ENCODE measurements around the gene ZNF714.

The ZNF714 gene

DNA sequence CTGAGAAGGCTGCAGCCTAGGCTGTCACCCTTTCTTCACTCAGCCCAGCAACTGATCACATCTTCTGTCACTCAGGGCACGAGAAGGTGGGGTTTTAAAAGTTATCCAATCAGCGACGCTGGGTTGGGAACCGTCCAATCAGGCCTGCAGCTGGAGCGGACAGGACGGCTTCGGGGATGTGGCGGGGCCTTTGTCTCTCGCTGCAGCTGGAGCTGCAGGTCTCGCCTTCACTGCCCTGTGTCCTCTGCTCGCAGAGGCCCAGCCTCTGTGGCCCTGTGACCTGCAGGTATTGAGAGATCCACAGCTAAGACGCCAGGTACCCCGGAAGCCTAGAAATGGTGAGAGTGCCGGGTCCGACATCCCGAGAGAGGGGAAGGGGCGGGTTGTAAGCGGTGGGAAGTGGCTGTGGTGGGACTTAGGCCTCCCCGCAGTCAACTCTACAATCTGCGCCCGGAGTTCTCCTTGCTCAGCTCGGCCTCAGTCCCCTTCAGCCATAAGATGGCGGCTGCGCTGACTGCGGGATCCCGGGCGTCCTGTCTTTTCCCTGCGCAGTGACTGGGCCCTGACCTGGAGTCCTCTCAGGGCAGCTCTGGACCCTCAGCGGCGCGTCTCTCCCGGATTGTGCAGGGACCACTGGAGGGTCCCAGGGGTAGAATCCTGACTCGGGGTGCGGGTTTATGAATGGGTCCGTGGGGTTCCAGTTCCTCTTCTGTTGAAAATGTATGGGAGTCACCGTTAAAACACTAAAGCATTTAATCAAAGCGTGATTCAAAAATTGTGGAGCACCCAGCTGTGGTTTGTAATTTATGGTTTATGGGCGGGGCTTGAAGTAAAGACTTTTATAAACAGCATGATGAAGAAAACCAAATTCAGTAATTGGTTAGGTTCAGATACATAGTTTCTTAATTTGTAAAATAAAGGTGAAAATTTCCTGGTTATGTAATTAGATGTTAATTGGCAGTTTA, at the start of gene ZNF714:
Gene ZNF714, plus strand, starts transcription at position 193 of the 965 bp plus-strand sequence. CDS start 16,066 bp downstream, outside the sequence.
- in situ Hi-C loops (cut with HindIII; ENCODE audit: low sequenced_read_pairs): no loop called here

DNA sequence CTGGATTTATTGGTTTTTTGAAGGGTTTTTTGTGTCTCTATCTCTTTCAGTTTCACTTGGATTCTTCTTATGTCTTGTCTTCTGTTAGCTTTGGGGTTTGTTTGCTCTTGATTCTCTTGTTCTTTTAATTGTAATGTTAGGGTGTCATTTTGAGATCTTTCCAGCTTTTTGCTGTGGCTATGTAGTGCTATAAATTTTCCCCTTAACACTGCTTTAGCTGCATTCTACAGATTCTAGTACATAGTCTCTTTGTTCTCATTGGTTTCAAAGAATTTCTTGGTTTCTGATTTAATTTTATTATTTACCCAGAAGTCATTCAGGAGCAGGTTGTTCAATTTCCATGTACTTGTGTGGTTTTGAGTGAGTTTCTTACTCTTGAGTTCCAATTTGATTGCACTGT, 37.0 kb upstream of the ZNF714 start:
- in situ Hi-C loops (cut with HindIII; ENCODE audit: low sequenced_read_pairs): no loop called here

DNA sequence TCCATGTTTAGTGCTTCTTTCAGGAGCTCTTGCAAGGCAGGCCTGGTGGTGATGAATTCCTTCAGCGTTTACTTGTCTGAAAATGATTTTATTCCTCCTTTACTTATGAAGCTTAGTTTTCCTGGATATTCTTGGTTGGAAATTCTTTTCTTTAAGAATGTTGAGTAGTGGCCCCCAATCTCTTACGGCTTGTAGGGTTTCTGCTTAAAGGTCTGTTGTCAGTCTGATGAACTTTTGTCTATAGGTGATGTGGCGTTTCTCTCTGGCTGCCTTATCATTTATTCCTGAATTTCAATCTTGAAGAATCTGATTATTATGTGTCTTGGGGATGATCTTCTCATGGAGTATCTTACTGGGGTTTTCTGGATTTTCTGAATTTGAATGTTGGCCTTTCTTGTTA, 35.5 kb upstream of the ZNF714 start:
- in situ Hi-C loops (cut with HindIII; ENCODE audit: low sequenced_read_pairs): no loop called here

DNA sequence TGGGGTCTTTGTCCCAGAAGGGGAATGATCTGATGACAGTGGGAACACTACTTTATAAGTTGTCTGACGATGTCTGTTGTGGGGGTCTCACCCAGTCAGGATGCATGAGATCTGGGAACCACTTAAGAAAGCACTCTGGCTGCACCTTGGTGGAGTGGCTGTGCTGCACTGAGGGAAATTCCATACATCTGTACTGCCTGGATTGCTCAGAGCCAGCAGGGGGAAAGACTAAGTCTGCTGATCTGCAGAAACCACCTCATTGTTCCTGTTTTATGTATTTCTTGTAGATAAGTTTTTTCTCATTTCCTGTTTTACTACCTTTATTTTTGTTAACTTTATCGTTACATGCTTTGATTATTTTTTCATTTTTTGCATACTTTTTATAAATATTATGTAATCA, 34.3 kb upstream of the ZNF714 start:
- in situ Hi-C loops (cut with HindIII; ENCODE audit: low sequenced_read_pairs): no loop called here

DNA sequence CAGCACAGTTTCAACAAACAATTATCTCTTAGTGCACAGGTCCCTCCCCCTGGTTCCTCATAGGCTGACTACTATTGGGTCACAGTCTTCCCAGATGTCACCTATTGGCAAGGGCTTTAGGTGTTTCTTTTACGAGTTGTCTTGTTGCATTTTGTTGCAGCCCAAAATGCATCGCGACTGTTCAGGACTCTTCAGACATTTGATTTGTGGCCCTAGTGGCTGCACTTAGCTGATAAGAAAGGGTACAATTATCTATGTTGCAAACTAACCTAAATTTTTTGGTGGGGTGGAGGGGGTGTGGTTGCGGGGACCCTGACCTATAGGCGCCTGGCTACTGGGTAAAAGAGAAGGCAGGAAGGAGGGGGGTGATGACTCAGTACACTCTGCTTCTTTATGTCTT, 29.1 kb upstream of the ZNF714 start:
- in situ Hi-C loops (cut with HindIII; ENCODE audit: low sequenced_read_pairs): no loop called here

DNA sequence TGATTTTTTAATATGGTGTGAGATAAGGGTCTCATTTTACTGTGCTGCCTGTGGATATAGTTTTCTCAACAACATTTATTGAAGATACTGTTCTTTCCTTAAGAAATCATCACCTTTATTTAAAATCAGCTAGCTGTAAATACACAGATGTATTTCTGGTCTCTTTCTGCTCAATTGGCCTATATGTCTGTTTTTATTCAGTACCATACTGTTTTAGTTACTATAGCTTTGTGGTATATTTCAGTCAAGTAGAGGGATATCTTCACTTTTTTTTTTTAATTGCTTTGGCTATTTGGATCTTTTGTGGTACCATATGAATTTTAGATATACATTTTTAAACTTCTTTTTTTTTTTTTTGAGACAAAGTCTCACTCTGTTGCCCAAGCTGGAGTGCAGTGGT, 16.7 kb upstream of the ZNF714 start:
- in situ Hi-C loops (cut with HindIII; ENCODE audit: low sequenced_read_pairs): no loop called here

DNA sequence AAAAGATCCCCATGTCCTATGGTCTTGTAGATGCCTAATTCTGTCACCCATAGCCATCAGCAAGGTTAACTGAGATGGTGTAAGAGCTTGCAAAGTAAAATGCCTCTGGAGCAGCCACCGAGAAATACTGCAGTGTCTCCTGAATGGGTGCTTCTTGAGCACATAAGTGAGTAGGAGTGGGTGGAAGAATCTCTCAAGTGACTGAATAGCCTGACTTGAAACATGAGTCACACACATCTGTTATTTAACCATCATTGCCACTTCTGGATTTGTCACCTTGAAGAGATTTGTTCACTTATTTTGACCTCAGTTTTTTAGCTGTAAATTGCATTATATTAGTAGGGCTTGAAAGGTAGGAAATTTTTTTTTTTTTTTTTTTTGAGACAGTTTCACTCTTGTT, 2.3 kb downstream of the ZNF714 start:
- in situ Hi-C loops (cut with HindIII; ENCODE audit: low sequenced_read_pairs): no loop called here

DNA sequence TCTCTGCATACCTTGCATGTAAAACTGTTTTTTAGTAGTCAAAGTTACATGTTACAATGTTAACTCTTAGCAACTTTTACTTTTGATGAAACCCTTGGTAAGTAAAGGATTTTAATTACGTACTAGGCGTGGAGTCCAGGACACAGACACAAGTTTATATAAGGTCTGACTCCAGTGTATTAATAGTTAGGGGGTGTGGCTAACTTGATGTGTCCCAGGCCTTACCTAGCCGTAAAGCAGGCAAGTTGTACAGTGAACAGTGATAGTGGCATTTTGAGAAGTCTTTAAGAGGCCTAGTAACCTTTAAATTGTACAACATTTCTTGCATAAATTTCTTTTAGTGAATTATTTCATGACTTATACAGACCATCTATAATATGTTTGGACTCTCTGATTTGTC, 5.9 kb downstream of the ZNF714 start:
- in situ Hi-C loops (cut with HindIII; ENCODE audit: low sequenced_read_pairs): no loop called here

DNA sequence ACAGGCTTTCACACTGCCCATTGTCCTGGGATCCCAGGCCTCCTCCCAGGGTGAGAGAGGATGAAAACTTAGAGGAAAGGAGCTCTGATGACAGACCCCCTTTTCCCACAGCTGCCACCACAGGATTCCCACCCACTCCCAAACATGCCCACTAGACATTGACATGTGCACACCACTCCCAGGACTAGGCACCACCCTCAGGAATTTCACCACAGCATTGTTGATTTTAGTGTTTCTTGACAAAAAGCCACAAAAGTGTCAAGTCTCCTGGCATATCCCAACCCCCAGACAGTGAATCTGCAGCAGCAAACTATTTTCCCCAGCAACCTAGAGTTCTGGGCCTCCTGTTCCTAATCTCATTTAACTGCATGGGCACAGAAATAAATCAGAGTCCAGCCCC, 10.1 kb downstream of the ZNF714 start:
- in situ Hi-C loops (cut with HindIII; ENCODE audit: low sequenced_read_pairs): no loop called here

DNA sequence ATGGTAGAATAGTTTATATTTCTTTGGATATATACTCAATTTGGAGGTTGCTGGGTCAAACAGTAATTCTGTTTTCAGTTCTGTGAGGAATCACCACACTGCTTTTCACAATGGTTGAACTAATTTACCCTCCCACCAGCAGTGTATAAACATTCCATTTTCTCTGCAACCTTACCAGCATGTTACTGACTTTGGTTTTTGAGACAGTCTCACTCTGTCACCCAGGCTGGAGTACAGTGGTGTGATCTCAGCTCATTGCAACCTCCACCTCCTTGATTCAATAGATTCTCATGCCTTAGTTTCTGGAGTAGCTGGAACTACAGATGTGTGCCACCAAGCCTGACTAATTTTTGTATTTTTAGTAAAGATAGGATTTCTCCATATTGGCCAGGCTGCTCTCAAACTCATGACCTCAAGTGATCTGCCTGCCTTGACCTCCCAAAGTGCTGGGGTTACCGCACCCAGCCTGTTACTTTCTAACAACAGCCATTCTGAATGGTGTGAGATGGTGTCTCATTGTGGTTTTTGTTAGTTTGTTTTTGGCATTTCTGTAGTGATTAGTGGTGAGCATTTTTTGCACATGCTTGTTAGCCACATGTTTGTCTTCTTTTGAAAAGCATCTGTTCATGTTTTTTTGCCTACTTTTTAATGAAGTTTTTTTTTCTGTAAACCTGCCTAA, 12.5 kb downstream of the ZNF714 start:
- in situ Hi-C loops (cut with HindIII; ENCODE audit: low sequenced_read_pairs): no loop called here

DNA sequence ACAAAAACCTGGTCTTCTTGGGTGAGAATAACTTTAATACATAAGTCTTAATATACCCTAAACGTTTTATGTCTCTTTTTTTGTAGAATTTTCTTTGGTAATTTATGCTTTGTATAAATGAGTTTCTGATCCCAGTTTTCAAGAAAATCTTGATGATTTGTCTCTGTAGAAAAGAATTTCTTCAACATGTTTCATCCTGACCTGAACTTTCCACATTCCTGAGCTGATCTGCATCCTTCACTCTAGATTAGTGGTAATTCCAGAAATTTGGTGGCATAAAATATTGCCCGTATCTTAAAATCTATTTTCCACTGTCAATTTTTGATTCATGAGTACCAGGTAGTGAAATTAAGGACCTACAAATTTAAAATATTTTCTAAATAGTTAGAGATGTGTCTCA, 16.3 kb downstream of the ZNF714 start:
- in situ Hi-C loops (cut with HindIII; ENCODE audit: low sequenced_read_pairs): no loop called here

DNA sequence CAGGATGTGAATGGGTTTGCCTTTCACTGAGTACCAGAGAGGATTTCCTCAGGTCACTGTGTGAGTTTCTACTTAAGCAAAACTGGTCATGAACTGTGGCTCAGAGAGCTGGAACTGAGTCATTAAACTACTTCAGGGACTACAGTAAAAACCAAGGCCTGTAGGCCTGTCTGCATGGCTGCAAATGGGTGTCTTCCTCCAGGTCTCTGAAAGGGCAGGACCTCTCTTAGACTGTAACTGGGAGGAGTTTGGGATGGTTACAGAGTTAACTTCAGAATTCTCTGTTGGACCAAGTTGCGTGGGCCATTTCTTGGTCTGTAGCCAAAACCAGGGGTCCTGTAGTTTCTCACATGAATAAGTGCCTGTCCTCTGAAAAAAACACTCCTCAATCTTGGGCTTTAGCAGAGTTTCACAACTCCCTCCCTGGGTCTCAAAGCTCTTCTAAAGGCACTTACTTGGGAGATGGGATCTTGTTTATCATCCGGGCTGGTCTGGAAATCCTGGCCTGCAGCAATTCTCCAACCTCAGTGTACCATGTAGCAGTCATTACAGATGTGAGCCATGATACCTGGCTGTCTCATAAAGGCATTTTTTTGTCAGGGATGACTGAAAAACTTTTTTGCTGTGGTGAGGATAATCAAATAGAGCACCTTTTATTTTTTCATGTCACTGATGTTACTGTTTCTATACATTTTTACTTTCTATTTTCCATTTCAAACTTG, 19.7 kb downstream of the ZNF714 start:
- in situ Hi-C loops (cut with HindIII; ENCODE audit: low sequenced_read_pairs): no loop called here

DNA sequence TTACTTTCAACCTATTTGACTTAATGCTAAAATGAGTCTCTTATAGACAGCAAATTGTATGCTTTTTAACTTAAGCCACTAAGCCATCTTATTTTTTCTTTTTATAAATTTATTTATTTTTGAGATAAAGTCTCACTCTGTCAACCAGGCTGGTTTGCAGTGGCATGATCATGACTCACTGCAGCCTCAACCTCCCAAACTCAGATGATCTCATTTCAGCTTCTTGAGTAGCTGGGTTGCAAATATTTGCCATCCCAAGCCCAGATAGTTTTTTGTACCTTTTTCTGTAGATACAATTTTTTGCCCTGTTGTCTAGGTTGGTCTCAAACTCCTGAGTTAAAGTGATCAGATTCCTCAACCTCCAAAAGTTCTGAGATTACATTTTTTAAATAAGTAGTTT, 27.1 kb downstream of the ZNF714 start:
- in situ Hi-C loops (cut with HindIII; ENCODE audit: low sequenced_read_pairs): no loop called here

DNA sequence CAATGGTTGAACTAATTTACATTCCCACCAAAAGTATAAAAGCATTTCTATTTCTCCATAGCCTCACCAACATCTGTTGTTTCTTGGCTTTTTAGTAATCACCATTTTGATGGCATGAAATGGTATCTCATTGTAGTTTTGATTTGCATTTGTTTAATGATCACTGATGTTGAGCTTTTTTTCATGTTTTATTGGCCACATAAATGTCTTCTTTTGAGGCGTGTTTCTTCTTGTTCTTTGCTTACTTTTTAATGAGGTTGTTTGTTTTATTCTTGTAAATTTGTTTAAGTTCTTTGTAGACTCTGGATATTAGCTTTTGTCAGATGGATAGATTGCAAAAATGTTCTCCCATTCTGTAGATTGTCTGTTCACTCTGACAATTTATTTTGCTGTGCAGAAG, 28.2 kb downstream of the ZNF714 start:
- in situ Hi-C loops (cut with HindIII; ENCODE audit: low sequenced_read_pairs): no loop called here

DNA sequence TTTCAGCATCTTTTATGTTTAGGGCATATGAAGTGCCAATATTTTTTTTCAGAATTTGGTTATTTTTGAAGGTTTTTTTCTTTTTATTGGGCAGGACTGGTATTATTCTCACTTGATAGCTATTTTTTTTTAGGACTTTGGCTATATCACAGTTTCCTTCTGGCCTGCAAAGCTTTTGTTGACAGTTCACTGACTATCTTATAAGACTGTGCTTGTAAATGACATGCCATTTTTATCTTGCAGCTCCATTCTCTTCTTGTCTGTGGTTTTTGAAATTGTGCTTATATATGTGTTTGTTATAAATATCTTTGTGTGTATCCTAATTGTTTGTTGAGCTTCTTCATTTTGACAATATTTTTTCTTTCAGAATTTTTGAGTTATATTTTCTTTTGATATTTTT, 33.4 kb downstream of the ZNF714 start:
- in situ Hi-C loops (cut with HindIII; ENCODE audit: low sequenced_read_pairs): no loop called here

DNA sequence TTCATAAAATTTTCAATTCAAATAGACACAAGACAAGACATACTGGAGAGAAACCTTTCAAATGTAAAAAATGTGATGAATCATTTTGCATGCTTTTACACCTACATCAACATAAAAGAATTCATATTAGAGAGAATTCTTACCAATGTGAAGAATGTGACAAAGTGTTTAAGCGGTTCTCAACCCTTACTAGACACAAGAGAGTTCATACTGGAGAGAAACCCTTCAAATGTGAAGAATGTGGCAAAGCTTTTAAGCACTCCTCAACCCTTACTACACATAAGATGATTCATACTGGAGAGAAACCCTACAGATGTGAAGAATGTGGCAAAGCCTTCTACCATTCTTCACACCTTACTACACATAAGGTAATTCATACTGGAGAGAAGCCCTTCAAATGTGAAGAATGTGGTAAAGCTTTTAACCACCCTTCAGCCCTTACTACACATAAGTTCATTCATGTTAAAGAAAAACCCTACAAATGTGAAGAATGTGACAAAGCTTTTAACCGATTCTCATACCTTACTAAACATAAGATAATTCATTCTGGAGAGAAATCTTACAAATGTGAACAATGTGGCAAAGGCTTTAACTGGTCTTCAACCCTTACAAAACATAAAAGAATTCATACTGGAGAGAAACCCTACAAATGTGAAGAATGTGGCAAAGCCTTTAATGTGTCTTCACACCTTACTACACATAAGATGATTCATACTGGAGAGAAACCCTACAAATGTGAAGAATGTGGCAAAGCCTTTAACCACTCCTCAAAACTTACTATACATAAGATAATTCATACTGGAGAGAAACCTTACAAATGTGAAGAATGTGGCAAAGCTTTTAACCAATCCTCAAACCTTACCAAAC, 35.3 kb downstream of the ZNF714 start:
- in situ Hi-C loops (cut with HindIII; ENCODE audit: low sequenced_read_pairs): no loop called here

DNA sequence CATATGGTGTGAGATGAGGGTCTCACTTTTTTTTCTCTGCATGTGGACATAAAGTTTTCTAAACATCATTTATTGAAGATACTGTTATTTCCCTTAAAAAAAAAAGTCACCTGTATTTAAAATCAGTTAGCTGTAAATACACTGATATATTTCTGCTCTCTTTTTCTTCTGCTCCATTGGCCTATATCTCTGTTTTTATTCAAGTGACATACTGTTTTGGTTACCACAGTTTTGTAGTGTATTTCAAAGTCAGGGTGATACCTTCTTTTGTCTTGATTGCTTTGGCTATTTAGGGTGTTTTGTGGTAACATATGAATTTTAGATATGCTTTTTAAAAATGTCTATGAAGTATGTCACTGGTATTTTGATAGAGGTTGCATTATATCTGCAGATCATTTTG, 44.1 kb downstream of the ZNF714 start:
- in situ Hi-C loops (cut with HindIII; ENCODE audit: low sequenced_read_pairs): no loop called here

DNA sequence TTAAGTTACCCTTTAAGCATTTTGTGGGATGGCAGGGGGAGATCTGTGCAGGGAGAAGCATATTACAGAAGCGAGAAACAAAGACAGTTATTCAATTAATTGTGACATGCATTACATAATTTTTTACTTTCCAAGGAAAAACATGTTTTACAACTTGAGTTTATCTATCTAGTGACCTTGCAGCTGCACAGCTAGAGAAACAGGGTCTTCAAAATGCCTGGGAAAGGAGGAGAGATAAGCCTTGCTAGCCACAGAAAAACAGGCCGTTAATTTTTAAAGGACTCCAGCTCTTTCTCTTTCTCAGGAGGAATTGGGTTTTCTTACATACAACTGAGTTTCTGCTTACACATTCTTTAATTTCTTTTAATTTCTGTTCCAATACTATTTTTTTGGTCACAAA, 45.0 kb downstream of the ZNF714 start:
- in situ Hi-C loops (cut with HindIII; ENCODE audit: low sequenced_read_pairs): no loop called here

DNA sequence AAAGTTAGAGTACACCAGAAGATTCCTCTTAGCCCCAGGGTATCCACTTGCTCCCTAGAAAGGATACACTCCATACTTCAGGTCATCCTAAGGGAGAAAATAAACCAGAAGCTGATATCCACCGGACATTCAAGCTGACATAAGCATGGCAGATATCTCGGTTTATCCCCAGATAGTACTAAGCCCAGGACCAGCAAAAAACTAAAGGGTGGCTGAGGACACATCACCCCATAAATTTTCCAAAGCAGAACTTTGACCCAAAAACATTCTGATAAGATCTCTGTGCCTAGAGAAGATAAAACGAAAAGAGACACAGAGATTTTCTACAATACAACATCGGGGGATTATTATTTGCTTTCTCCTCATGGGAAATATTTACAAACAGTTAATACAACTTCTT, 45.9 kb downstream of the ZNF714 start:
- in situ Hi-C loops (cut with HindIII; ENCODE audit: low sequenced_read_pairs): no loop called here

DNA sequence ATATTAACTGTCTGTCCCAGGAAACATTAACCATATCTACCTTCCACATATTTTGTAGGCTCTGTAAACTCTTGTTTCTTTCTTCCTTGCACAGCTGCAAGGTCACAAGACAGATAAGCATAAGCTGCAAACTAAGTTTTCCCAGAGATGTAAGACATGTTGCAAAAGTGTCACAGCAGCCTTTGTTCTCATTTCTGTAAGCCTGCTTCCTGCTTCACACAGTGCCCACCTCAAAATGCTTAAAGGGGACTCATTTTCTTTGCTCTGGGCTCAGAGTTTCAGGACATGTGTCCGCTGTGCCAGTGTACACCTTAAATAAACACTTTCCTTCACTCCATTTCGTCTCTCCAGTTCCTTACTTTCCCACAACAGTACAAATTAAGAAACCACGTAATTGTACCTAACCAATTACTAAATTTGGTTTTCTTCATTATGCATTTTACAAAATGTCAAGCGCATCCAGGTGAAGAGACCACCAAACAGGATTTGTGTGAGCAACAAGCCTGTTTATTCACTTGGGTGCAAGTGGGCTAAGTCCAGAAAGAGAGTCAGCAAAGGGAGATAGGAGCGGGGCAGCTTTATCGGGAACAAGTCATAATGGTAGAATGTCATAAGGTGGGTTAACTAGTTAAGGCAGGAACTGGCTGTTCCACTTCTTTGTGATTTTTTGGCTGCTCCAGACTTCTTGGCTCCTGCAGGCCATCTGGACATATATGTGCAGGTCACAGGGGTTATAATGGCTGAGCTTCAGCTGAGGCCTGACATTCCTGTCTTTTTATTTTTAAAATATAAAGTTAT, 47.1 kb downstream of the ZNF714 start:
- in situ Hi-C loops (cut with HindIII; ENCODE audit: low sequenced_read_pairs): no loop called here
